GM18907 (cell line): ENCODE results near the gene CSNK1A1L.
"Not testable (repeated sequence)": the region's sequence is repeated elsewhere in the genome, so short reads cannot be mapped to it uniquely, and the experiment has no call there.

Experiments used
- ATAC-seq: cut with Tn5 transposase; IDR thresholded peaks from one replicate; pipeline ENCODE4 v1.9.1; 2021; ENCODE audit warnings: mild to moderate bottlenecking, moderate library complexity; ENCODE audit not compliant: unreplicated experiment

CSNK1A1L gene

GRCh38 chr13:37065890-37066526, 39.5 kb downstream of the CSNK1A1L start:
- ATAC-seq, result no peak

- peak; percentile 37 for ATAC-seq
These were observed 45.6 kb downstream of the CSNK1A1L start for GRCh38 chr13:37059848-37060192.

GRCh38 chr13:37058910-37059847, 46.3 kb downstream of the CSNK1A1L start, which contains the start of gene SUPT20H:
TSS of gene SUPT20H (minus strand) at chr13:37059688. CDS start at chr13:37051490, 8,198 bp downstream.
- ATAC-seq, result peak; percentile 99

- ATAC-seq, result not testable (repeated sequence)
These were observed 49.2 kb downstream of the CSNK1A1L start for GRCh38 chr13:37056228-37056627.
